GM12891 (cell line): ENCODE measurements around the gene IGDCC3.

ENCODE experiments used
- DNase-seq: peaks from one replicate; pipeline ENCODE4 v3.0.0; 2011; ENCODE audit warnings: low spot score; ENCODE audit not compliant: insufficient read length
- FAIRE-seq: peaks from 2 replicates; lab custom pipeline; 2011; peaks lifted over from hg19 to GRCh38; lab: Jason Lieb, UNC
- PAX5 ChIP-seq: IDR thresholded peaks from 2 replicates; pipeline ENCODE4 v1.6.1; 2011; ENCODE audit warnings: low read length, moderate library complexity, mild to moderate bottlenecking; ENCODE audit not compliant: insufficient read depth, severe bottlenecking
- POLR2A ChIP-seq: IDR thresholded peaks from 2 replicates; pipeline ENCODE4 v1.6.1; 2011; ENCODE audit warnings: low read depth, low read length, control low read depth
- POLR2AphosphoS5 ChIP-seq: IDR thresholded peaks from 2 replicates; pipeline ENCODE4 v1.6.1; 2011; ENCODE audit warnings: low read depth, low read length, control low read depth
- POU2F2 ChIP-seq: IDR thresholded peaks from 2 replicates; pipeline ENCODE4 v1.6.1; 2011; ENCODE audit warnings: low read depth, mild to moderate bottlenecking, control low read depth, low read length, moderate library complexity
- SPI1 ChIP-seq: IDR thresholded peaks from 2 replicates; pipeline ENCODE4 v1.6.1; 2011; ENCODE audit warnings: low read depth, low read length, control low read depth
- TAF1 ChIP-seq: IDR thresholded peaks from 2 replicates; pipeline ENCODE4 v1.6.1; 2011; ENCODE audit warnings: low read depth, low read length, control low read depth

The IGDCC3 gene

DNA sequence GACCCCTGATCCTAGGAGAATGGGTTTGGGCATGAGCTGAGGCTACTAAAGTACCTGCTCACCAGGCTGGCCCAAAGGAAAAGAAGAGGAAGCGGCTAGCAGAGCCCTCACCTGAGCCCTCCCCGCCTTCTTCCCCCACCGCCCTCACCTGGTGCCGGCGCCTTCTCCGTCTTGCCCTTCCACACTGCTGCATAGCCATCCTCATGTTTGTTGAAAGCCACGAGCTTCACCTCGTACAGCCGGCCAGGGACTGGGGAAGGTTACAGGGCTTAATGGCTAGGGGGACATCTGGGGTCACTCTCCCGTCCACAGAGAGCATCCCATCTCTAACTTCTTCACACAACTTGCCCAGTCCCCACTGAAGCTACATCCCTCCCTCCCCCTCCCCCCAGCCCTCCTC lies 13.9 kb upstream of the IGDCC3 start:
- FAIRE-seq (no peak), DNase-seq (no peak)
- TF ChIP-seq TAF1 (no peak), PAX5 (no peak), POLR2AphosphoS5 (no peak), SPI1 (no peak), POLR2A (no peak), POU2F2 (no peak)

- FAIRE-seq = no peak
- TF ChIP-seq POLR2AphosphoS5 (no peak), POU2F2 (no peak), TAF1 (no peak), POLR2A (no peak), PAX5 (no peak), SPI1 (no peak)
- DNase-seq = no peak
Measured at GRCh38 chr15:65390447-65390846, 12.6 kb upstream of the IGDCC3 start.

- FAIRE-seq = no peak
- TF ChIP-seq SPI1 (no peak), POU2F2 (no peak), POLR2A (no peak)
- DNase-seq = no peak
Measured at GRCh38 chr15:65389226-65389625, 11.4 kb upstream of the IGDCC3 start.

- TF ChIP-seq PAX5 = no peak
- TF ChIP-seq POLR2AphosphoS5 = no peak
- no peak for TF ChIP-seq SPI1
- DNase-seq (no peak), FAIRE-seq (no peak)
Measured at GRCh38 chr15:65388306-65389080, 10.7 kb upstream of the IGDCC3 start.

DNA sequence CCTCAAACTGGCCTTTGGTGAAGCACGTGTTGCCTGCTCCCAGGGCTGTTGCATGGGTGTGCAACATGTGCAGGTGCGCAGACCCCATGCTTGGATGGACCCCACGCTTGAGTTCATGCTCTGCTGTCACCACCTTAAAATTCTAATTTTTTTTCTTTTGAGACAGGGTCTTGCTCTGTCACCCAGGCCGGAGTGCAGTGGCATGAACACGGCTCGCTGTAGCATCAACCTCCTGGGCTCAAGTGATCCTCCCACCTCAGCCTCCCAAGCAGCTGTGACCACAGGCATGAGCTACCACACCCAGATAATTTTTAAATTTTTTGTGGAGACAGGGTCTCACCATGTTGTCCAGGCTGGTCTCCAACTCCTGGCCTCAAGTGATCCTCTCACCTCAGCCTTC lies 9.1 kb upstream of the IGDCC3 start:
- TF ChIP-seq POLR2AphosphoS5 = no peak
- TF ChIP-seq POU2F2 = no peak
- TF ChIP-seq TAF1 = no peak
- TF ChIP-seq POLR2A = no peak
- no peak for FAIRE-seq
- DNase-seq = no peak

- FAIRE-seq (no peak), DNase-seq (no peak)
- TF ChIP-seq PAX5 = no peak
- no peak for TF ChIP-seq POU2F2
- no peak for TF ChIP-seq SPI1
- TF ChIP-seq POLR2AphosphoS5 = no peak
- TF ChIP-seq TAF1 = no peak
- no peak for TF ChIP-seq POLR2A
Measured at GRCh38 chr15:65386376-65386775, 8.6 kb upstream of the IGDCC3 start.

DNA sequence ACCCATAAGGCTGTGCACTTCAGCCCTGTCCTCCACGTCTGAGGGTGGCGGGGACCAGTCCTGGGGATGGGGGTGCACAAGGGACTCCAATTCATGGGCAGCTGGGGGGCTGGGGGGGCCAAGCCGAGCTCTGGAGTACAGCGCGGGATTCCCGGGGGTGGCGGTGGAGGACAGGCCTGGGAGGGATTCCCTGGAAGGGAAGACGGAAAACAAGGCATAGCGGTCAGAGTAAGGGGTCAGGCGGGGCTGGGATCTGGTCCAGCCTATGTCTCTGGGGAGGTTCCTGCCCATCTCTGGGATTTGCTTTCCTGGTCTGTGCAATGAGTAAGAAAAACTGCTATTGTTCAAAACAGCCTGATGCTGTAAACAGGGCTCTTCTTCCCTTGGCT lies 8.1 kb upstream of the IGDCC3 start:
- TF ChIP-seq SPI1 (no peak), POU2F2 (no peak), PAX5 (no peak), POLR2A (no peak), TAF1 (no peak), POLR2AphosphoS5 (no peak)
- DNase-seq (no peak), FAIRE-seq (no peak)

- peak; percentile 80 for FAIRE-seq
- TF ChIP-seq TAF1 (no peak), PAX5 (no peak), POU2F2 (no peak), SPI1 (no peak), POLR2AphosphoS5 (no peak), POLR2A (no peak)
- DNase-seq = peak; percentile 97
Measured at GRCh38 chr15:65384895-65385869, 7.4 kb upstream of the IGDCC3 start.

GRCh38 chr15:65384505-65384894 lies 6.7 kb upstream of the IGDCC3 start:
- FAIRE-seq (no peak), DNase-seq (no peak)
- TF ChIP-seq POU2F2 = no peak
- TF ChIP-seq POLR2A = no peak
- TF ChIP-seq POLR2AphosphoS5 = no peak
- TF ChIP-seq PAX5 = no peak
- TF ChIP-seq SPI1 = no peak
- no peak for TF ChIP-seq TAF1

DNA sequence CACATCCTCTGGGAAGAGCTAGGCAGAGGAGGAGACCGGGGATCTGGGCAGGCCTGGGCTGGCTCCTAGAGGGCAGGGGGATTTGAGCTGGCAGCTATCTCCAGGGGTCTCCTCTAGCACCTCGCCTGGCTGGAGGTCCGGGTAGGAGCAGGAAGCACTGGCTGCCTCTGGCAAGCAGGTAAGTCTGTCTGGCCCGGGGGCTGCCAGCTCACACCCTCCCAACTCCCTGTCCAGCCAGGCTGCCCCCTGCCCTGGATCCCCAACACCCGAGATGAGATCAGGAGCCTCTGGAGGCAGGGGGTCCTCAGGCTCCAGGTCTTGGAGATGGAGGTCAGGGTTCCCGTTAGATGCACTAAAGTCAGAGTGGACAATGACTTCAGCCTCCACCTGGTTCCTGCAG lies 6.2 kb upstream of the IGDCC3 start:
- FAIRE-seq (no peak), DNase-seq (no peak)
- TF ChIP-seq PAX5 = no peak
- no peak for TF ChIP-seq POLR2A
- no peak for TF ChIP-seq TAF1
- no peak for TF ChIP-seq SPI1
- TF ChIP-seq POLR2AphosphoS5 = no peak
- TF ChIP-seq POU2F2 = no peak
